NCI-H1417 treated with DMSO at 0.1 percent for 48 hours (cell line): ENCODE results near the gene N4BP2L1.

ENCODE experiments used
- DNase-seq: peaks from one replicate; lab custom pipeline; 2025; lab: John Stamatoyannopoulos, UW

Gene N4BP2L1

DNA sequence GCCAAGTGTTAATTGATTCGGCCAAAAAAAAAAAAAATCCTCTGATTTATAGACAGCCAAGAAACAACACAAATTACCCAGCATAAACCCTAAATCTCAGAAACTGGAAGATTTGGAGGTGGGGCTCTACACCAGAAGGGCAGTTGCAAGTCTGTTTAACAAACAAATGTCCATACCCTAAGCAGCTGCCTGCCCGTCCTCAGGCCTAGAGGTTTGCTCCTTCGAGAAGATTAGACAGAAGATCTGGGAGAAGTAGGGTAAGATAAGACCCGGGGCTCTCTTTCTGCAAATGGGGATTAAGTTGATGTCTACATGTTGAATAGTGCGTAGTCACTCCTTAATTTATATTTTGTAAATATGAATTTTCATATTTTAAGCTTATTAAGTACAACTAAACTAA, 3.4 kb upstream of the N4BP2L1 start:
- DNase-seq = no peak

- no peak for DNase-seq
Measured at GRCh38 chr13:32430018-32430747, 2.3 kb upstream of the N4BP2L1 start.

- no peak for DNase-seq
Measured at GRCh38 chr13:32429433-32429909, 1.5 kb upstream of the N4BP2L1 start.

DNA sequence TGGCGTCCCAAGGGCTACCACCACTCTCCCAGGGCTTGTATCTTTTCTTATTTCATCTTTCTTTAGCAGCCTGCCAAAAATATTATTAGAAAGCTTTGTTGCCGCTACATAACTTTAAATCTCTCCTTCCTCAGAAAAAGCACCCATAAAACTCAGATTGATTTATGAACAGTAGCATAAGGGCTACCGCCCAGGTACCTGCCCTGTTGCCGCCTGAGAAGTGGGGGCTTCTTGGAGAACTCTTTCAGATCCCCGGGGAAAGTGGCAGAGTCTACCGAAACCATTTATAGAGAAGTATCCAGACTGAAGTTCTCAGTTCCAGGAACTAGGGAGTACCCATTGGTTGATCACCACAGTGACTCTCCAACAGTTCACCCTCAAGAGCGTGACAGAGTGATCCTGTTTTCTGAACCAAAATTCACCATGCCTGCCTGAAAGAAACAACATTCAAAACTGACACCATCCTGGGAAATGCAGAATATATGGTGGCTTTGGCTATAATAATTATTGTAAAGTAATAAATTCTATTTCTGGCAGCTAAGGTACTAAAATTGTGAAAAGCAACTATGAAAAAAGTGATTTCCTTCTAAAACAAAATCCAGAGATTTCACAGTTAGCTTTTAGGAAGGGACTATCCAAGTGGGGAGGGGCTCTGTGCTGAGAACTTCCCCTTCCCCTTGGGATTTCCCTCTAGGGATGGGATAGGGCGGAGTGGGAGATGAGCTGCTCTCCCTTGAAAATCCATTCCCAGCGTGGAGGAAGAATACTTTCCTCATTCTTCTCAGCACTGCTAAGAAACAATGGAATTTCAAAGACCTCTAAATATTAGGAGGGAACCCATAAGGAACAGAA, 877 bp upstream of the N4BP2L1 start:
- DNase-seq = no peak

- DNase-seq = no peak
Measured at GRCh38 chr13:32426990-32427851, 709 bp downstream of the N4BP2L1 start.

- no peak for DNase-seq
Measured at GRCh38 chr13:32426191-32426989, 1.5 kb downstream of the N4BP2L1 start.

DNA sequence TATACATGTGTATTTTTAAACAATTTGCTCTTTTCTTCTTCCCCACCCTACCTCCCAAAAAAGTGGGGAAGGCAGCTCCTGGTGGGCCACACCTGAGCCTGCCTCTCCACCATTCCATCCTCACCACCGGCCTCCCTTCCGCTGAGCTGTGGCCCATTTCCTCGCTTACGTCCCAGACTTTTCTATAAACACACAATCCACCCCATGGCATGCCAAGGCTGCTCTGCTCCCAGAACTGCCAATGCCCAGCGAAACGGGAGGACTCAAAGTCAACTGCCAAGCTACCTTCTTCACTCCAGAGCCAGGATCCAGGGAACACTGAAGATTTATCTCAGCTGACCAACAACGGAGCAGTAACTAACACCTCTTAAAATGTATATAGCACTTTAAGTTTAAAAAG, 2.8 kb downstream of the N4BP2L1 start:
- no peak for DNase-seq

- DNase-seq = no peak
Measured at GRCh38 chr13:32423592-32423991, 4.3 kb downstream of the N4BP2L1 start.

GRCh38 chr13:32419862-32420261, 8.1 kb downstream of the N4BP2L1 start:
- no peak for DNase-seq

GRCh38 chr13:32417995-32418394, 9.9 kb downstream of the N4BP2L1 start:
- no peak for DNase-seq

GRCh38 chr13:32415019-32415418, 12.9 kb downstream of the N4BP2L1 start:
- DNase-seq = no peak

DNA sequence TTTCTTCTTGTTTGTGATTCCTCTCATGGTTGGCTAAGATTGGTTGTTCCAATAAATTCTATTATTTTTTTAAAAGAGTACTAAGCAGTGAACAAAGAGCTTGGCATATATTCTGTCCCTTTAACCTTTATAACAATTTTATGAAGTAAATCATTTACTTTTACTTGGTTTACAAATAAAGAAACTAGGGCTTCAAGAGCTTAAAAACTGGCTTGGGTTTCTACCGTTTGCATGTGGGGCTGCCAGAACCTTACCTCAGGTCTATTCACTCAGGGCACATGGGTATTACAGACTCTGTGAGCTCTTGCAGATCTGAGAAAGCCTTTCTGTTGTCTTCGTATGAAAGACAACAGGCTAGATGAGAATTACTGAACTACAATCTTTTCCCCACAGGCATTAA, 13.3 kb downstream of the N4BP2L1 start:
- DNase-seq = no peak

- DNase-seq = no peak
Measured at GRCh38 chr13:32413284-32413683, 14.6 kb downstream of the N4BP2L1 start.

- no peak for DNase-seq
Measured at GRCh38 chr13:32409561-32410421, 18.1 kb downstream of the N4BP2L1 start.

DNA sequence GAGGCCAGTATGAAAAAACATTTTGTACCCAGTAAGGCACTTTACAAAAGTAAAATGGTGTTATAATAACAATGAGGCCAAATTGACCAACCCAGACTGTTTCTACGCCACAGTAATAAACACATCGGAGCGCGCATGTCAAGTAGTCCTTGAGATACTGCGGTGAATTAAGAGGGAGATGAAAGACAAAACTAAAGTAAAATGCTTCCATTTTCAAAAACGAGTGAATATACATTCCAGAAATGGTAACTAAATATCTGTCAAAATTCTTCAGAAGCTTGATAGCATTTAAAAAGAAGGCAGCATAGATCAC, 19.0 kb downstream of the N4BP2L1 start:
- DNase-seq = no peak

GRCh38 chr13:32408296-32409000, 19.5 kb downstream of the N4BP2L1 start:
- peak; percentile 15 for DNase-seq

GRCh38 chr13:32407854-32408253, 20.1 kb downstream of the N4BP2L1 start:
- DNase-seq = no peak

GRCh38 chr13:32403108-32403507, 24.8 kb downstream of the N4BP2L1 start:
- no peak for DNase-seq

DNA sequence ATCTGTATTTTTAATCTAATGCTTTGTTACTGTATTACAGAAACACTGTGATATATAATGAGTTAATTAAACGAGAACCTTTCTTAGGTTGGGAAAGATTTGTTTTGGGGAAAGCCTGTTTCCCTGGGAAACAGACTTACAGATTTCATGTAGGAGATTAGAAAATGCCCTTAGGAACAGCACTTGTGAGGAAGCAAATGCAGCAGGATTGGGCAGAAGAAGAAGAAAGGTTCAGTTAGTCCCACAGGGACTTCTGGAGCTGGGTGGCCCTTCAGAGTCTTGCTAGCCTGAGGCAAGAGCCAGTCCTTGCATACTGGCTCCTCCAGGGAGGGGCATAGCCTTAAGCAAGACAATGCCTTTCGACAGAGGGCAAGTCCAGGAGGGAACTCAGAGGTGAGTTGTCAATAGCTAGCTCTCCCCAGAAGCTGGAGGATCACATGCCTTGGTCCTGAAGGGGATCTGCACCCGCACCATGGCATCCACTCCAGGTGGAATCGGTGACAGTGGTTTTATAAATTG, 36.8 kb downstream of the N4BP2L1 start:
- no peak for DNase-seq

- no peak for DNase-seq
Measured at GRCh38 chr13:32390484-32390883, 37.4 kb downstream of the N4BP2L1 start.
